RKO (cell line): ENCODE results near the gene HEMK1.

Experiments
- DNase-seq: peaks from one replicate; pipeline ENCODE4 v3.0.0-alpha.2; 2016; ENCODE audit warnings: low spot score

HEMK1 gene

DNA sequence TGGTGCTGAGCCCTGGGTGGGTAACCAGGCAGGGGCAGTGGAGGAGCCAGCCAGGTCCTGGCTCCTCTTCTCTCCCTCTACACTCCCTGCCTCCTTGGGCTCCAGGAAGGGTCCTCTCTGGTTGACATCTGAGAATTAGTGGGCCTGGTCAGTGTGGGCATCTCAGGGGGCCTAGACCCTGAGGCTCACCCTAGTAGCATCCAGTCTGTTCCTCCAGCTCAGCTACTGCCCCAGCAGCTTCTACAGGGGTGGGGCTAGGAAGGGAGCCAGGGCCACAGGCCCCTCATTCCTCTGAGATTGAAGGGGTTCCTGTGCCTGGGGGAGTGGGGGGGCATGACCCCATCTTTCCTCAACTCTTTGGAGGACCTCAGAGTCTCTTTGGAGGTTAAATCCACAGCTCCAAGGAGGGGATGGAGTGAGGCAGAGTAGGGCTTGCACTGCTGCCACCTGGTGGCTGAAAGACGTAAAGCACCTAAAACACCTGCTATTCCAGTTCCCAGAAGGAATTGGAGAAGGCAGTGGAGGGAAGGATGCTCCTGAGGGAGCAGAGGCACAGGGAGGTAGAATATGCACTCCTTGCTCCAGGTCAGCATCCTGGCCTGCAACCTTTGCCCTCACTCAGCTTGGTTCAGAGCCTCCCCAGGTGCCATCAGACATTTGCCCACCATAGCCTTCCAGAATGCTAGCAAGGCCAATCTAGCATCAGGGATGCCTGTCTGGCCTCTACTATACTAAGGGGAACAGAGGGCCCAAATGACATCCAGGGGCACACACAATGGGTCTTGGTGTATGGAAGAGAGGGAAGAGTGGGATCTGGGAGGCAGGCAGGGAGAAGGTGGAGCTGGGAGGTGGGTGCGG lies 26.9 kb upstream of the HEMK1 start:
- peak; percentile 65 for DNase-seq

DNA sequence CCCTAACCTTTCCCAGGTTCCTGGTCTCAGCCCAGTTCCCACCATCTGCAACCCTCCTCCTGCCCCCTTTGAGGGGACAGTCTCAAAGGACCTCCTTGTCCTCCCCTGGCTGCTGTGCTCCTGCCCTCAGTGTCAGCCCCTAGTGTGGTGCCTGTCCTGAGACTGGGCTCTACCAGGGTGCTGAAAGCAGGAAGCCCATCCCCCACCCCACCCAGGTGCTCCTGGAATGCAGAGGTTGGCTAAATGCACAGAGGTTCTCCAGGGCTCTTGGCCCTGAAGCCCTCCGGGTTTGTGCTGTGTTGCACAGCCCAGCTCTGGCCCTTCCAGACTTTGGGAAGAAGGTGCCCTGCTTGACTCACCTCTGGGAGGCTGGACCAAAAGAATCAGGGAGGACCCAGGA lies 23.5 kb upstream of the HEMK1 start:
- no peak for DNase-seq

DNA sequence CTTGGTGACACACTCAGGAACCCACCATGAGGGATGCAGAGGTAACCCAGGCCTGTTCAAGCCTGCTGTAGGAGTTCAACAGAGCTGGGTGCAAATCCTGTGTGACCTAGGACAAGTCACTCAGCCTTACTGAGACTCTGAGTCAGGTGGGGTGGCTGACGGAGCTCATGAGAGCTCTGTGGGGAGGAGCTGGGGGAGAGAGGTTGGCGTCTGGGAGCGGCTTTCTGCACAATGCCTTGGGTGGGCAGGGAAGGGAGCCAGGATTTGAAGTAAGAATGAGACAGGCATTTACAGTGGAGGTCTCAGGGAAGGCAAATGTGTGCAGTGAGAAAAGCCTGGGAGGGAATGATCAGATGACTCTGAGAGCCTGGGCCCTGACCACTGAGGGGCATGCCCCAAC lies 20.1 kb upstream of the HEMK1 start:
- no peak for DNase-seq

DNA sequence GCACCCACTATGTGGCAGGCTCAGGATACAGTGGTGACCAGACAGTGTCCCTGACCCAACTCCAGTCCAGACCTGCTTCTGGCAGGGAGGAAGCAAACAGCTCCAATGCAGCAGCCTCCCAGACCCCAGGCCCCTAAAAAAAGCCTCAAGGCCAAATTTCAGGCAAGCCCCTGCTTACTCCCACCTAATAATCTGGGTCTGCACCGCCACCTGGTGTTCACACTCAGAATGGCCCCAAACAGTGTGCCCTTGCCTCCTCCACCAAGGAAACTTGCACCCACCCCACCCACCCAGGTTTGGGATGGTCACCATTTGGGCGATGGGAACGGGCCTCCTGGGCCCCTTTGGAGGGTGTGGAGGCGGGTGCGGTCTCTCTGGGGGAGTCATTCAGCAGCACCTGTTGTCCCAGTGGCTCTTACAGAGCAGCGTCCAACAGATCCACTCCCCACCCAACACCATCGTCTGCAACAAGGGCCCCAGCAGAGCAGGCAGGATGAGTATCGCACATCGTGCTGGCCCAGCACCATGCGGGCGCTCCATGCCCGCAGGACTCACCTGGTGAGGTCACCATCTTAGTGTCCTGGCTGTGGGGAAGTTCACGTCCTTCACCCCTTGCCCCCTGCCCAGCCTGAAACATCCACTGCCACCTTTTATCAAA lies 19.1 kb upstream of the HEMK1 start:
- peak; percentile 24 for DNase-seq

DNA sequence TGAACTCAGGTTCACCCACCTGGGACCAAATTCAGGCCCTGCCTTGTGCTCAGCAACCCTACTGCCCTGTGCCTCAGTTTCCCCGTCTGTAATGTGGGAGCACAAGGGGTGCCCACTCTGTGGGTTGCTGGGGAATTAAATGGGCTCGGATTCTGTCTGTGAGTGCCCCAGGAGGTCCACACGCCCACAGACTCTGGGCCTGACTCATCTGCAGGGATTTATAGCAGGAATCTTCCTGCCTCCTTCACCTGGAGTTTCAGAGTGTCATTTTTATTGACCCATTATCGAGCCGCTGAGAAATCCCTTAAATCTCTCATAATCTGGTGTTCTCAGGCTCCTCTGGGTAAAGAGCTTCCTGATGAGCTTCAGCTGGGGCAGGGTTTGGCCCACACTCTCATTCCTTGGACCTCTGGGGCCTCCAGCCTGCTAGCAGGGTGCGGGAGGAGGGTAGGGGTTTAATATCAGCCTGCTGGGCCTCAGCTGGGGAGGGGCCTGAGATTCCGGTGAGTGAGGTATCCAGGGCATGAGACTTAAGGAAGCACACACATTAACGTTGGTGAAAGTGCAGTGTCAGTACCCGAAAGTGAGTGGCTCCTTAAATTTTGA lies 18.2 kb upstream of the HEMK1 start:
- no peak for DNase-seq

DNA sequence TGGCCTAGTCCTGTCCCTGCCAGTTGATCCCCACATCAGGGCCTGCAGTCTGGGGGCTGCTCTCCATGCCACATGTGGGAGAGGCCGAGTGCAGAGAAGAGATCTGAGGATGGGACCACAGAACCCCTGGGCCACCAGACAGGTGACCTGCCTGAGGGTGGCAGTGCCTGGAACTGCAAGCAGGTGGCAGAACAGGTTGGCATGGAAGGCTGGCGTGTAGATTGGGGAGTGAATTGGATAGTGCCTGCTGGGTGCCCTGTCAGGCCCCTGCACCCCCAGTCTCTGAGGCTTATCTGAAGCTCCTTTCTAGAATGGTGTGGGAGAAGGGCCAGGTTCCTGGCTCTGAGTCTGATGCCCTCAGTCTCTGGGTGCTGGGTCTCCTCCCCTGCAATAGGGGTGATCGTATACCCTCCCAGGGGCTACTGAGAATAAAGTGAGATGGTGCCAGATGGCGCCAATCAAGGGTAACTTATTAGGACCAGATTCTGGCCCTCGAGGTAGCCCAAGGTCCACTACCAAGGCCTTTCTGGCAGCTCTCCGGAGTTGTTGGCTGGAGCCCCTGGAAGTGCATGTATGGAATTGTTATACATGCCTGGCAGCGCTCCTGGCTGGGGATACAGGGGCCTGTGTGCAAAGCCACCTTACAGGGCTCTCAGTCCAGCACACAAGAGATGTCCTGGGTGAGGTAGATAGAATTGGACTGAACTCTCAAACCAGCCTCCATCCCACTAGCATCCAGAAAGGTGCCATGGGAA lies 17.5 kb upstream of the HEMK1 start:
- DNase-seq = no peak

DNA sequence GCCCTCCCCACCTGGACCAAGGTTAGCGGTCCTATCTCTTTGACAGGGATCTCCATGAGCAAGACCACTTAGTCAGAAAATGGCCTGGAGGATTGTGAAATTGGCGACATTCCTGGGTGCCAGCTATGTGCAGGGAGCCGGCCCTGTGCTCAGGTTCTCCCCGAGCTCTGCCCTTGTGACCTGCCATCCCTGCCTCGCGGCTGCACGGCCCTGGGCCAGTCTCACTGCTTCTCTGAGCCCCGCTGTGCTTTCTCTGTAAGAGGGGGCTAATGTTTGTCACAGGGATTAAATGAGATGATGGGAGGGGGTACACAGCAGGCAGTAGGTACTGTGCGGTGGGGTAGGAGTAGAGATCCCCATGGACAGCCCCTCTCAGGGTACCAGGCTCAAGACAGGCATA lies 16.7 kb upstream of the HEMK1 start:
- no peak for DNase-seq

DNA sequence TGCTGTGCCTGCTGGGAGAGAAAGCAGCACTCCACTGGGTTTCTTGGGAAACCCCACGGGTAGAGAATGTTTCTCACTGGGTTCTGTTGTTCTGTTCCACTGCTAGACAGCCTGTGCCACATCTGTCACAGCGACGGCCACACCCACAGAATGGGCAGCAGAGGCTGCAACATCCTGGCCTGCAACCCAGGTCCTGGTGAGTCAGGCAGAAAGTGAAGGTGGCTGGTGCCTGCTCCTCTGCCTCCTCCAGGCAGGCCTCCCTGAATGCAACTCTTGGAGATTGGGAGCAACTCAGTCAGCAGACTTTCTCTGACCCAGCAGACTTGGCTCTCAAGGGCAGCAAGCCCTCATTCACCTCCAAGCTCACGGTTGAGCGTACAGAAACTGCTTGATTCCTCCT lies 14.8 kb upstream of the HEMK1 start:
- no peak for DNase-seq

DNA sequence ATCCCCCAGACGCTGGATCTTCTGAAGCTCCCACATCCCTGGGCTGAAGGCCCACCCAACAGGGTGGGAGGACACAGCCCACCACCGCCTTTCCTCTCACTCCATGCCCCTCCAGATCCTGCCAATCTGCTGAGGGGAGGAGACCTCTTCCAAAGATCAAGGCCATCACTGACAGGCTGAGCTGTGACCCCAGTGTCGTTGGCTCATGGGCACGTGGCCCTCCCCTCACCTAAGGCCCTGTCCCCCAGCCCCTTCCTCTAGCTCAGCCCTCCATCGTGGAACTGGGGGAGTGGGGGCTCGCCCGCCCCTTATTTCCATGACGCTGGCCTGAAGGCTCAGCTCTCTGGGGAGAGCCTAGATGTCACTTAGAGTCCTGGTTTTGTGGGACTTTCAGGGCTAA lies 12.2 kb upstream of the HEMK1 start:
- DNase-seq = no peak

DNA sequence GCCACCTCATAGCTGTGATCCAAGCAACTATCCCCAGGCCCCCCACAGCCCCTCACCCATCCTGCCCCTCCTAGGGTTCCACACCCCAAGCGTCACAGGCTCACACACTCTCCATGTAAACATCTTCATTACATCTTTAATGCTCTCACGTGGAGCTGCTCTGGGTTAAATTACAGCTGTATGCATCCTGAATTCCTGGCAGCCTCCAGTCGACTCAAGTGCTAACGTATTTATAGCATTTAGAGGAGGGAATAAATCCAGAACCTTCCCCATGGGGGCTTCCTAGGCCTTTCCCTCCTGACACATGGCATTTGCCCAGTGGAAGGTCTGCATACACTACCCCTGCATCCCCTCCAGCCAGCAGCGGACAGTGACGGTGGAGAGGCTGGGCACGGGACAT lies 11.4 kb upstream of the HEMK1 start:
- DNase-seq = no peak

DNA sequence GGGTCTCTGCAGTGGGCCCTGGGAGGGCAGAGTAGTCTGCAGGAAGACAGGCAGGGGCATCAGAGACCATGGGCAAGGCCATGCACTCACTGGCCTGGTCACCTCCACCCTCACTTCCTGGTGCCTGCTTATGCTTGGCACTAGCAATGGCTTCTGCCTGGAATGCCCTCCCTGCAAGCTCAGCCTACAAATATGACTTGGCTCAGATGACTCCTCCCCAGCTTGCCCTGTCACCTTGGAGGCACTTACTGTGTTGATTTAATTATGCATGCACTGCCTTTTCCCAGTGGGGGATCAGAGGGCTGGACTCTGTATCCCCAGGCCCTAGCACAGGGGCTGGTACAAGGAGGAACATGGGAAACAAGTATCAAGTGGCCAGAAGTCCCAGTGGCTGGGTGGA lies 9.6 kb upstream of the HEMK1 start:
- DNase-seq = peak; percentile 24

DNA sequence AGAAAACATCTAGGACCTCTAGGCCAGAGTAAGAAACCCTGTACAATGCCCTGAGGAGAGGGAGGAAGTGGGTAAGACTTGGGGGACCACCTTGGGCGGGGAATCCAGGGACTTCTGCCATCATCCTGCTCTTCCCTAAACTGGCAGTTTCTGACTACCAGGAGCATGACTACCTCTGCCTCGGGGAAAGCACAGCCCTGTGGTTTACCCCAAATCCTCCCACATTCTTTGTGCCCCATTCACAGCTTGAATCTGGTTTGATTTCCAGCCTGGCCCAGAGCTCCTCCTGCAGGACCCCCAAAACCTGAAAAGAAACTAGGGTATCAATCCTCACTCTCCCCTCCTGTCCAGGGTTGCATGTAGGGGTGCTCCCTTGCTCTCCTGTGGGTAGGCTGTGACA lies 6.5 kb upstream of the HEMK1 start:
- DNase-seq = no peak

DNA sequence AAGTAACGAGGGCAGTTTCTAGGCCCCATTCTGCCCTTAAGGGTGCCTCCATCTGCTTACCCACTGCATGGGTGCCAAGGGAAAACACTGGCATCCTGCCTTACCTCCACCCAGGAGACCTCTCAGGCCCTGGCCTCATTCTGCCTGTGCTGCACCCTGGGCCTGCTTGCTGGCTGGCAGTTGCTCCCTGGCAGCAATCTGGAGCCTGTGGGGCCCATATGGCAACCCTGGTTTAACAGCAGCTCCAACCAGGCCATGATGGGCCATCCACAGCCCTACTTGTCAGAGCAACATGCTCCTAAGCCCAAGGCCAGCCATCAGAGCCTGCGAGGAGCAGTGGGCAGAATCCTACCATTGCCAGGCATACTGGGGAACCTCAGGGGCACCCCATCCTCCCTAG lies 5.5 kb upstream of the HEMK1 start:
- no peak for DNase-seq

DNA sequence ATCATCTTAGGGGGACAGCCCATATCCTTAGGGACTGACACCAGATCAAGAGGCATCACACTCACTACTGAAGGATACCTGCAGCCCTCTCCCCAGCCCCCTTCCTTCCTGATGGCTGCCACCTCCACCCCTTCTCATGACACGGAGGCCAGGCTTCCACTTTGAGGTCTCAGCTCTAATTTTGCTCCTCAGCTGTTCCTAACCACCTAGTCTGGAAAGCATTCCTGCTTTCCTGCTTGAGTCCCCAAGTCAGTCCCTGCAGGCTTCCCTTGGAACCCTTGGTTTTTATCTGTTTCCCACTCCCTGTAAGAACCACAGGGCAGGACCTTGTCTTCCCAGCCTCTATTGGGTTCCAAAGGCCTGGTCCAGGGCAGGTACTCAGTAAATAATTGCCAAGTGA lies 5.0 kb upstream of the HEMK1 start:
- no peak for DNase-seq

DNA sequence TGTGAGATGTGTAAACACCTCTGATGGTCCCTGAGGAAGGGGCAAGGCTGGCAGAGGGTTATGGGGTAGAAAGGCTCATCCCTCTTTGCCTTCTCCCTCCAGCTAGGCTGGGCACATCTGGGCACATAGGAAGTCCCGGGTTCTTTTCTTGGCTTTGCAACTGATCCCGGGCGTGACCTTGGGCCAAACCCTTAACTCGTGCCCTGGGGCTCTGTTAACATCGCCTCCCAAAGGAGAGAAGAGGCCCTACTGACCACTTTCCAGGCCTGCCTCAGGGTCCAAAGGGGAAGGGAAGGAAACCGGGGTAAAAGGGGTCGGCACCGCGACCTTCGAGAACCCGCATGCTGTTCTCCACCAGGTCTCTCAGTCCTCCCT lies 2.3 kb upstream of the HEMK1 start:
- DNase-seq = no peak

DNA sequence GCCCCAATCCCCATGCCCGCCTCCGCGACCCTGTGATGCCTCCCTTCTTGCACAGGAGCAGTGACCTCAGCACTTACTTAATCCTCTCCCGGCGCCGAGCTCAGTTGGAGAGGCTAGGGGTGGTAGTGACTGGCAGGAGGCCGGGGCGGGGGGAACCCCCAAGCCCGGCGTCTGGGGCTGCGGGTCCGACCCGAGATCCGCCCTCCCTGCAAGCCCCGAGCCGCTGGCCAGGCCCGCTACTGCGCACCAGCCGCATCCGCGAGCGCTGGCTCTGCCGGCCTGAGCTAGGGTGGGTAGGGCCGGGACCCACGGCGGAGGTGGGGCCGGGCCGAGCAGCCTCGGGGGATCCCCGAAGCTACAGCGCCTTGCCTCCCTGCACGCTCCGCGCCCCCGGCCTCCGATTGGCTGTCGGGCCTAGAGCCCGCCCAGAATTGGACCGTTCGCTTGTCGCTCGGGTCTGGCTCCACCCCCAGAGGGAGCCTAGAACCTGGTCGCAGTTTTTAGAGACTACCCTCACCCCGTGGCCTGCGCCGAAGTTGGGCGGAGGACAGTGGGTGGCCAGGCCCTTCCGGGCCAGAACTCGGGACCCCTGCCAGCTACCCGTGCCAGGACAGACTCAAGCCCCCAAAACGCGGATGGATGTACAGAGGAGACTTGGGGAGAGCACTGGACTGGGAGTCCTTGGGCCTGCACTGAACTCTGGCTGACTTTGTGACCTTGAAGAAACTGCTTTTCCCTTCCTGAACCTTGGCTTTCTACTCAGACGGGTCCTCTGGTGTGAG lies 1.7 kb upstream of the HEMK1 start, which contains the start of gene C3orf18:
C3orf18 (minus strand) TSS at position 362 of the 782 bp plus-strand sequence. CDS start 2,048 bp downstream, outside the sequence.
- DNase-seq = peak; percentile 94

DNA sequence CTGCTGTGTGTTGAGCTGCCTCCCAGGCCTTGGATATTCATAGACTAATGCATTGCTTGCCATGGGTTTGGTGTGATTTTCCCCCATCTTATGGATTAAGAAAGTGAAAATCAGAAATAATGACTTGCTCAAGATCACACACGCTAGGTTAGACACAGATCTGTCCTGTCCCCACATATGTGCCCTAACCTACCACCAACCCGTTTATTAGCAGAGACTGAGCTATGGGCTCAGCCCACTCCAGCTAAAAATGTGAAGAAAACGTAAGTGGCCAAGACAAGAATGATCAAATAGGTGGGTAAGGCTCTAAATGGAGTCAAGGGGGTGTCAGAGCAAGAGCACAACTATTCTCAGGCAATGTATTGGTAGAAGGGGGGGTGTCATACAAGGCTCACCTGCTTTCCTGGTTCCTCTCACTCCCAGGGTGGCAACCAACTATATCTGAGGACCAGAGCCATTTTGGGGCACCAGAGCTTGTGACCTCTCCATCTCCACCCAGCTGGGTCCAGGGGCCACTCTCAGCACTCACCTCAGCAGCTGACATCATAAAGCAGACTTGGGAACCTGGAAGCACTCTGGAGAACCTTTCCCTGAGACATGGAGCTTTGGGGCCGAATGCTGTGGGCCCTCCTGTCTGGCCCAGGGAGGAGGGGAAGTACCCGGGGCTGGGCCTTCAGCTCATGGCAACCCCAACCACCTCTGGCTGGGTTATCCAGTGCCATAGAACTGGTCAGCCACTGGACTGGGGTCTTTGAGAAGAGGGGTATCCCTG lies 1.4 kb downstream of the HEMK1 start:
- no peak for DNase-seq

DNA sequence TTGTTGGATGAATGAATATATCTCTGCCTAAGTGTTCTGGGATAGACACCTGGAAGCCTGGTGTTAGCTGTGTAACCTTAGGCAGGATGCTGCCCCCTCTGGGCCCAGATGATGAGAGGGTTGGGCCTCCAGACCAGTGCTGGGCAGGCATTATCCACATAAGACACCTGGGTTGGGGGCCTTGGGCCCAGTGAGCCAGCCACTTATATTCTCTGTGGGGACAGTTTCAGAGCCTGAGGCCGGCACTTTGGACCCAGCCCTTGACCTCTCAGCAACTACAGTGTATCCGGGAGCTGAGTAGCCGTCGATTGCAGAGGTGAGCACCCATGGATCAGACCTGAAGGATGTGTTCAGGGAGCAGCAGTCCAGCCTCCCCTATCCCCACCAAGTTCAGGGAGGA lies 2.2 kb downstream of the HEMK1 start:
- DNase-seq = no peak

DNA sequence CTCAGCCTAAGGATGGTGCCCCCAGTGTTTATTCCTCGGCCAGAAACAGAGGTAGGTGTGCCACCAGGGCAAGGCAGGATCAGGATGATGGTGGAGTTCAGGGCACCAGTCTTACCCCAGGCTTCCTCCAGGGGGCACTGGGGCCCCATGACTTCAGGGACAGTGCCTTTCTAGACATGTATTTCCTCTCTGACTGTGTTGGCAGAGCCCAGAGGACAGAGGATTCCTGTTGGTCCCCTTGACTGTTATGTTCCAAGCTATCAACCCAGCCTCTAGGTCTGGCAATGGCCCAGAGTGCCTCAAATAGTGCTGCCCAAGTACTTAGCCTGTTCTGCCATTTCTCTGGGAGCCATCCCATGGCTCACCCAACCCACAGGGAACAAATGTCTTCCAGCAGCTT lies 2.8 kb downstream of the HEMK1 start:
- peak; percentile 38 for DNase-seq

DNA sequence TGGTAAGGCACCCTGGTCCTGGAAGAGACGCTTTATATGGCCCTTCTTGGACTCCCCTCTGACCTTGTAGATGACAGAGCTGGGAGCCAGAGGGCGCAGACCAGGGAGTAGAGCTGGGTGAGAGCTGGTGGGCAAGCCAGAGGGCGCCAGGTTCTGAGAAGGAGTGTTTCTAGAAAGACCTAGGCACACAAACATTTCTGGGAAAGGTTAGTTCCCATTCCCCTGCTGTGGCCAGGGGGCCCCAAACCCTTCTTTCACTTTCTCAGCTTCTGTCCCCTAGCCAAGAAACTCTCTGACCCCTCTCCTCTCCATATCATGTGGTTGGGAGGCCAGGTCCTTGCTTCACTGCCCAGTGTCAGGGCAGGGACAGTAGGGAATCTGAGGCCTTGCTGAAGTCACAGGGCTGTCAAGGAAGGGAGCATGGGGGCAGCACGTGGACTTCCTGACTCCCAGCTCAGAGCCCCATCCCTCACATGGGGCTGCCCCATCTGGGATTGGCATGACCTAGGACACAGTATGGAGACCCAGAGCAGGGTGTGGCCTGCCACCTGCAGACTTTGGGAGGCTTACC lies 3.6 kb downstream of the HEMK1 start:
- no peak for DNase-seq
